Calu3 (cell line): Measurements from ENCODE around the gene TRAPPC14. TPM values are rescaled to one million over a fixed set of nuclear protein-coding genes. Genes with fewer than 3 reads are reported as not detected.

Source experiments
- BruUV-seq: library from RNA; stranded (reverse); fragments of 400-500 nt; replicated peaks from 2 replicates; lab custom pipeline; 2021; lab: Mats Ljungman, UMichigan
- CTCF ChIA-PET: fragments of 300-600 bp; sonication (Branson Sonifier 250); formaldehyde crosslinking; loops from one replicate; lab custom pipeline; 2022; ENCODE audit warnings: antibody characterized with exemption; lab: Charles Lee
- DNase-seq: peaks from one replicate; pipeline ENCODE4 v3.0.0; 2022
- H3K27ac Mint-ChIP-seq: one replicate; pipeline ENCODE4 v1.8.0; 2022; ENCODE audit warnings: mixed read lengths; ENCODE audit not compliant: unreplicated experiment
- H3K27me3 Mint-ChIP-seq: one replicate; pipeline ENCODE4 v1.8.0; 2022; ENCODE audit warnings: mixed read lengths; ENCODE audit not compliant: unreplicated experiment
- H3K36me3 Mint-ChIP-seq: one replicate; pipeline ENCODE4 v1.8.0; 2022; ENCODE audit warnings: mild to moderate bottlenecking, moderate library complexity, mixed read lengths; ENCODE audit not compliant: insufficient read depth, unreplicated experiment
- H3K4me1 Mint-ChIP-seq: one replicate; pipeline ENCODE4 v1.8.0; 2022; ENCODE audit warnings: mild to moderate bottlenecking, low read depth, mixed read lengths; ENCODE audit not compliant: unreplicated experiment
- H3K4me3 Mint-ChIP-seq: one replicate; pipeline ENCODE4 v1.8.0; 2022; ENCODE audit warnings: mild to moderate bottlenecking, low read depth, moderate library complexity, mixed read lengths; ENCODE audit not compliant: unreplicated experiment
- H3K9me3 Mint-ChIP-seq: one replicate; pipeline ENCODE4 v1.8.0; 2022; ENCODE audit warnings: low read depth, mixed read lengths; ENCODE audit not compliant: unreplicated experiment
- CTCF ChIP-seq: fragments of 200-600 bp; IDR thresholded peaks from one replicate; pipeline ENCODE4 v1.8.0; 2022; ENCODE audit warnings: antibody characterized with exemption; ENCODE audit not compliant: unreplicated experiment
- intact Hi-C: fragments of 100-400 bp; cut with micrococcal nuclease; formaldehyde crosslinking; loops from one replicate; pipeline ENCODE4 v1.10.0; 2022; ENCODE audit not compliant: unreplicated experiment
- total RNA-seq: library from RNA; stranded (reverse); gene quantifications from 2 replicates; pipeline ENCODE4 v1.2.3, GENCODE V29; 2022

Gene TRAPPC14
- total RNA-seq, 1 experiment from 2014 or later, result 17.5 TPM

GRCh38 chr7:100152937-100153666 is 5.4 kb downstream of the TRAPPC14 start:
- DNase-seq, result no peak
- no peak for TF ChIP-seq CTCF
- Mint-ChIP-seq H3K4me3 (no peak overlapping the region), H3K36me3 (peaks cover 50% of the 10 kb centered on the region), H3K27ac (no peak overlapping the region), H3K4me1 (peaks cover 27% of the 10 kb centered on the region), H3K9me3 (no peaks in the 10 kb centered on the region), H3K27me3 (no peaks in the 10 kb centered on the region)
- BruUV-seq, result no TSS peak
- CTCF ChIA-PET, result no interaction called here
- intact Hi-C loops, result no loop called here

GRCh38 chr7:100152404-100152803 is 6.1 kb downstream of the TRAPPC14 start:
- Mint-ChIP-seq H3K9me3 (no peaks in the 10 kb centered on the region), H3K4me3 (no peak overlapping the region), H3K4me1 (peaks cover 27% of the 10 kb centered on the region), H3K27me3 (no peaks in the 10 kb centered on the region), H3K27ac (no peak overlapping the region), H3K36me3 (peaks cover 47% of the 10 kb centered on the region)
- CTCF ChIA-PET, result no interaction called here
- TF ChIP-seq CTCF, result no peak
- intact Hi-C loops, result no loop called here
- no peak for DNase-seq
- TSS peak; percentile 8 for BruUV-seq

GRCh38 chr7:100148559-100149328 is 9.8 kb downstream of the TRAPPC14 start, which contains the start of gene LAMTOR4:
LAMTOR4 (plus strand) TSS chr7:100148918; CDS start chr7:100148973, 55 bp downstream.
- Mint-ChIP-seq H3K27me3 (no peaks in the 10 kb centered on the region), H3K9me3 (no peaks in the 10 kb centered on the region), H3K36me3 (peaks cover 38% of the 10 kb centered on the region), H3K4me1 (peaks cover 27% of the 10 kb centered on the region), H3K27ac (peak within 1 kb of the TSS; percentile 90), H3K4me3 (peak within 1 kb of the TSS; percentile 97)
- peak; percentile 95 for DNase-seq
- CTCF ChIA-PET, result interaction anchor here (0.6 to 1.2 kb wide), 4 partner anchors 14 to 28 kb away, joined by 3 to 4 read pairs (median 4); partner anchors contain the start of gene GPC2
- TF ChIP-seq CTCF, result no peak
- intact Hi-C loops, result no loop called here
- BruUV-seq, result no TSS peak

- H3K4me1 Mint-ChIP-seq, result peaks cover 27% of the 10 kb centered on the region
- peaks cover 33% of the 10 kb centered on the region for H3K36me3 Mint-ChIP-seq
- no peaks in the 10 kb centered on the region for H3K9me3 Mint-ChIP-seq
- H3K27me3 Mint-ChIP-seq, result no peaks in the 10 kb centered on the region
- BruUV-seq, result no TSS peak
- peak overlapping the region; percentile 90 for H3K27ac Mint-ChIP-seq
- peak overlapping the region; percentile 97 for H3K4me3 Mint-ChIP-seq
- DNase-seq, result no peak
- TF ChIP-seq CTCF, result no peak
- CTCF ChIA-PET, result interaction anchor here (1.0 to 1.2 kb wide), 2 partner anchors 15 to 19 kb away, joined by 4 read pairs; no protein-coding TSS in a partner anchor
- intact Hi-C loops, result no loop called here
Observed at GRCh38 chr7:100148225-100148558, 10.3 kb downstream of the TRAPPC14 start.
